ENCODE data around the gene ANKRD44. TPM values are rescaled to one million over a fixed set of nuclear protein-coding genes. Genes with fewer than 3 reads are reported as not detected.

The ANKRD44 gene
- polyA plus RNA-seq, 2 of the 4 experiments (the other 2 are of a cell fraction): 0.97 to 5.9 TPM

- ATAC-seq: no peak
- Histone ChIP-seq H3K4me2 (no peak overlapping the region), H3K4me1 (no peaks in the 10 kb centered on the region), H3K27ac (no peak overlapping the region), H3K4me3 (no peak overlapping the region), H3K9me3 (no peaks in the 10 kb centered on the region)
- FAIRE-seq: no peak
- 62% methylated on average over 1 of the region's 1 CpG for WGBS (ENCODE audit: missing lambda C conversion rate)
- ChIA-PET CTCF (interaction anchor here (1.4 to 2.0 kb wide), 2 partner anchors 9 to 10 kb away, joined by 4 to 6 read pairs; no protein-coding TSS in a partner anchor), POLR2A (no interaction called here)
- TF ChIP-seq CTCF (IDR thresholded peaks at IDR 0.05) (no peak), RARB (CRISPR knock-in tag; IDR thresholded peaks at IDR 0.05) (no peak), FOSB (CRISPR knock-in tag; IDR thresholded peaks at IDR 0.05) (no peak), RFX5 (IDR thresholded peaks at IDR 0.05) (no peak)
- no peak for DNase-seq (ENCODE audit: low read depth in 1 of 2, low spot score in 1 of 2)
Observed at GRCh38 chr2:197001921-197002320, 308.7 kb downstream of the ANKRD44 start.

GRCh38 chr2:196995757-196996314 is 314.7 kb downstream of the ANKRD44 start:
- ChIA-PET POLR2A (no interaction called here), CTCF (no interaction called here)
- ATAC-seq (no peak), FAIRE-seq (no peak), DNase-seq (ENCODE audit: low read depth in 1 of 2, low spot score in 1 of 2) (no peak)
- H3K27ac ChIP-seq: no peak overlapping the region
- TF ChIP-seq RCOR1 (IDR thresholded peaks at IDR 0.05; ENCODE audit: low read depth, low read length) (no peak), EHF (CRISPR knock-in tag; IDR thresholded peaks at IDR 0.05) (no peak), GATA3 (IDR thresholded peaks at IDR 0.05; ENCODE audit: borderline replicate concordance) (no peak), TP53 (CRISPR knock-in tag; IDR thresholded peaks at IDR 0.05) (no peak), HOXB13 (CRISPR knock-in tag; IDR thresholded peaks at IDR 0.05; ENCODE audit: low read depth) (no peak), NFE2L2 (conservative IDR thresholded peaks at IDR 0.05; ENCODE audit: low read length) (no peak), HOXB5 (CRISPR knock-in tag; IDR thresholded peaks at IDR 0.05) (no peak), MYC (IDR thresholded peaks at IDR 0.05; ENCODE audit: borderline replicate concordance, low read length) (no peak), FOSL2 (IDR thresholded peaks at IDR 0.05) (no peak), FOSL2 (CRISPR knock-in tag; IDR thresholded peaks at IDR 0.05) (no peak), CTCF (IDR thresholded peaks at IDR 0.05) (no peak), POLR2A (IDR thresholded peaks at IDR 0.05; ENCODE audit: low read length) (no peak), SREBF2 (IDR thresholded peaks at IDR 0.05) (no peak)
- TF ChIP-seq, protein P1, sequence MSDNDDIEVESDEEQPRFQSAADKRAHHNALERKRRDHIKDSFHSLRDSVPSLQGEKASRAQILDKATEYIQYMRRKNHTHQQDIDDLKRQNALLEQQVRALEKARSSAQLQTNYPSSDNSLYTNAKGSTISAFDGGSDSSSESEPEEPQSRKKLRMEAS (IDR thresholded peaks at IDR 0.05): no peak
- TF ChIP-seq, protein P2, sequence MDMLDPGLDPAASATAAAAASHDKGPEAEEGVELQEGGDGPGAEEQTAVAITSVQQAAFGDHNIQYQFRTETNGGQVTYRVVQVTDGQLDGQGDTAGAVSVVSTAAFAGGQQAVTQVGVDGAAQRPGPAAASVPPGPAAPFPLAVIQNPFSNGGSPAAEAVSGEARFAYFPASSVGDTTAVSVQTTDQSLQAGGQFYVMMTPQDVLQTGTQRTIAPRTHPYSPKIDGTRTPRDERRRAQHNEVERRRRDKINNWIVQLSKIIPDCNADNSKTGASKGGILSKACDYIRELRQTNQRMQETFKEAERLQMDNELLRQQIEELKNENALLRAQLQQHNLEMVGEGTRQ (IDR thresholded peaks at IDR 0.05): no peak
- H3K4me1 ChIP-seq: 0 out of 3 replicates have a peak, but pooled peaks cover 4% of the 10 kb centered on the region
- WGBS (ENCODE audit: missing lambda C conversion rate): 72% methylated on average over 3 of the region's 3 CpGs
- no peak overlapping the region for H3K4me2 ChIP-seq
- H3K4me3 ChIP-seq: no peak overlapping the region
- H3K9me3 ChIP-seq: no peaks in the 10 kb centered on the region

GRCh38 chr2:196994764-196995163 is 315.8 kb downstream of the ANKRD44 start:
- no peak for FAIRE-seq

More at GRCh38 chr2:196994764-196995163, 315.8 kb downstream of the ANKRD44 start:
- no peak overlapping the region for H3K27ac ChIP-seq
- H3K4me1 ChIP-seq: 0 out of 3 replicates have a peak, but pooled peaks cover 4% of the 10 kb centered on the region
- H3K9me3 ChIP-seq: no peaks in the 10 kb centered on the region
- DNase-seq (ENCODE audit: low read depth in 1 of 2, low spot score in 1 of 2) (no peak), ATAC-seq (no peak)
- H3K4me3 ChIP-seq: no peak overlapping the region
- TF ChIP-seq TFCP2L1 (CRISPR knock-in tag; IDR thresholded peaks at IDR 0.05) (no peak), EP300 (IDR thresholded peaks at IDR 0.05) (no peak), ZC3H11A (IDR thresholded peaks at IDR 0.05) (no peak), ESRRA (IDR thresholded peaks at IDR 0.05; ENCODE audit: borderline replicate concordance, low read length) (no peak)
- WGBS (ENCODE audit: missing lambda C conversion rate): 78% methylated on average over 4 of the region's 4 CpGs
- CTCF ChIA-PET: interaction anchor here (1.0 kb wide), 1 partner anchor 9 kb away, joined by 3 read pairs; no protein-coding TSS in a partner anchor
- POLR2A ChIA-PET: no interaction called here
- no peak overlapping the region for H3K4me2 ChIP-seq

All from A549 (cell line).